PC-3 (cell line): ENCODE data around the gene RBBP8NL. TPM values are rescaled to one million over a fixed set of nuclear protein-coding genes. Genes with fewer than 3 reads are reported as not detected.

Experiments used
- ATAC-seq: fragments of 200-7000 bp; cut with Tn5 transposase; 2 replicates; pipeline ENCODE4 v1.9.1; 2020; ENCODE audit warnings: mild to moderate bottlenecking, moderate library complexity
- BruUV-seq: library from RNA; stranded (reverse); fragments of 400-500 nt; replicated peaks from 2 replicates; lab custom pipeline; 2021; lab: Mats Ljungman, UMichigan
- CTCF ChIA-PET: fragments of 300-600 bp; sonication (Branson Sonifier 250); formaldehyde crosslinking; loops from one replicate; lab custom pipeline; 2022; ENCODE audit warnings: antibody characterized with exemption; lab: Charles Lee
- POLR2A ChIA-PET: fragments of 300-600 bp; sonication (Branson Sonifier 250); formaldehyde crosslinking; loops from one replicate; lab custom pipeline; 2022; ENCODE audit warnings: antibody characterized with exemption; ENCODE audit not compliant: unreplicated experiment; lab: Charles Lee
- DNase-seq: peaks from one replicate; pipeline ENCODE4 v3.0.0-alpha.2; 2015
- H2AFZ ChIP-seq: fragments of 300-600 bp; sonication (generic); 2 replicates; pipeline ENCODE4 v1.6.0; 2016; ENCODE audit warnings: antibody characterized with exemption, low read length
- H3F3A ChIP-seq: fragments of 300-600 bp; sonication (generic); one replicate; pipeline ENCODE4 v1.6.0; 2017; ENCODE audit warnings: antibody characterized with exemption, low read length, control low read depth, mild to moderate bottlenecking; ENCODE audit not compliant: unreplicated experiment
- H3K27ac ChIP-seq: fragments of 300-600 bp; sonication (generic); 2 replicates; pipeline ENCODE4 v1.5.1; 2016; ENCODE audit warnings: mild to moderate bottlenecking, low read length
- H3K27me3 ChIP-seq: fragments of 300-600 bp; sonication (generic); 2 replicates; pipeline ENCODE4 v1.6.1; 2016; ENCODE audit warnings: low read length, mixed read lengths
- H3K36me3 ChIP-seq: fragments of 300-600 bp; sonication (generic); 2 replicates; pipeline ENCODE4 v1.6.1; 2016; ENCODE audit warnings: low read depth, mixed run types, low read length, mixed read lengths
- H3K4me1 ChIP-seq: fragments of 300-600 bp; sonication (generic); 2 replicates; pipeline ENCODE4 v1.5.1; 2016; ENCODE audit warnings: low read length; ENCODE audit not compliant: insufficient read depth
- H3K4me2 ChIP-seq: fragments of 300-600 bp; sonication (generic); 2 replicates; pipeline ENCODE4 v1.6.0; 2016; ENCODE audit warnings: low read length
- H3K4me3 ChIP-seq: fragments of 300-600 bp; sonication (generic); 2 replicates; pipeline ENCODE4 v1.5.1; 2016; ENCODE audit warnings: mild to moderate bottlenecking, low read length, mixed read lengths
- H3K79me2 ChIP-seq: fragments of 300-600 bp; sonication (generic); 2 replicates; pipeline ENCODE4 v1.6.1; 2017; ENCODE audit warnings: low read length, mixed read lengths
- H3K9ac ChIP-seq: fragments of 300-600 bp; sonication (generic); 2 replicates; pipeline ENCODE4 v1.6.0; 2016; ENCODE audit warnings: mild to moderate bottlenecking, low read length
- H3K9me2 ChIP-seq: fragments of 300-600 bp; sonication (generic); replicated peaks from 2 replicates; pipeline ENCODE4 v1.6.1; 2016; ENCODE audit warnings: mixed run types, low read length, mixed read lengths
- H3K9me3 ChIP-seq: fragments of 300-600 bp; sonication (generic); 2 replicates; pipeline ENCODE4 v1.6.1; 2016; ENCODE audit warnings: low read length, mixed read lengths
- H4K20me1 ChIP-seq: fragments of 300-600 bp; sonication (generic); 2 replicates; pipeline ENCODE4 v1.6.1; 2016; ENCODE audit warnings: low read length, mixed read lengths
- EZH2 ChIP-seq: fragments of 300-600 bp; sonication (generic); IDR thresholded peaks from one replicate; pipeline ENCODE4 v1.6.1; 2017; ENCODE audit warnings: antibody characterized with exemption, mild to moderate bottlenecking, low read length; ENCODE audit not compliant: unreplicated experiment
- EZH2phosphoT487 ChIP-seq: fragments of 300-600 bp; sonication (generic); IDR thresholded peaks from 2 replicates; pipeline ENCODE4 v1.6.1; 2018; ENCODE audit warnings: mild to moderate bottlenecking, antibody characterized with exemption, low read length, borderline replicate concordance
- intact Hi-C: fragments of 100-400 bp; cut with micrococcal nuclease; formaldehyde crosslinking; loops from 2 replicates; pipeline ENCODE4 v1.9.0; 2023
- total RNA-seq: library from RNA; depleted of rRNA; stranded (reverse); fragments of >200 nt; gene quantifications from 2 replicates; pipeline ENCODE4 v1.2.3, GENCODE V29; 2014
- TF ChIP-seq, protein P1 (sequence below): fragments of 300-600 bp; sonication (generic); conservative IDR thresholded peaks from 2 replicates; pipeline ENCODE4 v1.5.1; 2017; ENCODE audit warnings: antibody characterized with exemption, low read depth, mild to moderate bottlenecking, low read length

The RBBP8NL gene
- total RNA-seq, 1 experiment from 2014 or later = 9.4 TPM

DNA sequence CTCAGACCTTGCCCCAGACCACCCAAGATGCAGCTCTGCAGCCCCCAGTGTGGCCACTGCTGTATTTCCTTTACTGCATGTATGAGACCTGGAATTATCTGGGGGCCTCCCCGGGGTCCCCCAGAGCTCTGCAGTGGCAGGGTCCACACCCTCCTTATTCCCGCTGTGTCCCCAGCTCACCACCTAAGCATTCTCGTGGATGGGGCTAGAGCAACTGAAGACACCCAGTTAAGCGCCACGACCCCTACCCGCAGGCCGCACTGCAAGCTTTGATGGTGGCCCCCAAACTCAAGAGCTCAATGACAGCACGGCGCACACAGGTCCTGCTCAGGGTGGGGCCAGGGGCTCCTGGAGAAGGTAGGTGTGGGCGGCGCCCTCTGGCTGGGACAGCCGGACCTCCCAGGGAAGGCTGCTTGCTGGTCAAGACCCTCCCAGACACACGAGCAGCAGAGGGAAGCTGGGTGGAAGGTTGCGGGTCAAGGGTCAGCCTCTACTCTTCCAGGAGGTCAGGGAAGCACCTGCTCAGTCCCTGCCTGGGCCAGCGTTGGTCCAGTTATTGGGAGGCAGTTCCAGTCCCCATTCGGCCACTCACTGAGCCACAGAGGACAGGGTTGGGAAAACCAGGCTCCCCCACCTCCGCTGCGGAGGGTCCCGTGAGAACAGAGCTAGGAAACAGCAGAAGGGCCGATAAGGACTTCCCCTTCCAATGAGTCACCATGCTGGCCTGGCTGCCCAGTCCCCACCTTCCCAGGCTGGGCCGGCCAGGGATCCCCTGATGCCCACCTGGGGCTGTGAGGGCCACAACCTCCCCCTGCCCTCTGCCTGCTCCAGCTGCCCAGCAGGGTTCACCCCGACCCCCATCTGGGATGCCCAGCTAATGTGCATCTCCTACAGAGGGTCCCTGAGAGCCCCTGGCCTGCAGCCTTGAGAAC is 63.2 kb downstream of the RBBP8NL start:
- BruUV-seq = no TSS peak
- Histone ChIP-seq H3K9me3 (no peaks in the 10 kb centered on the region), H4K20me1 (peaks cover 36% of the 10 kb centered on the region), H3K4me3 (peak overlapping the region; percentile 80), H2AFZ (no peak overlapping the region), H3K27me3 (no peaks in the 10 kb centered on the region), H3F3A (no peaks in the 10 kb centered on the region), H3K36me3 (peaks cover 16% of the 10 kb centered on the region; the same call in 1 of the 2 replicates), H3K79me2 (peaks cover 67% of the 10 kb centered on the region), H3K27ac (peak overlapping the region; percentile 81), H3K9me2 (no peaks in the 10 kb centered on the region), H3K9ac (peak overlapping the region; percentile 85), H3K4me2 (peak overlapping the region; percentile 89), H3K4me1 (peaks cover 79% of the 10 kb centered on the region)
- ATAC-seq = no peak
- DNase-seq = no peak
- TF ChIP-seq EZH2phosphoT487 = no peak
- TF ChIP-seq EZH2 = no peak
- TF ChIP-seq, protein P1, sequence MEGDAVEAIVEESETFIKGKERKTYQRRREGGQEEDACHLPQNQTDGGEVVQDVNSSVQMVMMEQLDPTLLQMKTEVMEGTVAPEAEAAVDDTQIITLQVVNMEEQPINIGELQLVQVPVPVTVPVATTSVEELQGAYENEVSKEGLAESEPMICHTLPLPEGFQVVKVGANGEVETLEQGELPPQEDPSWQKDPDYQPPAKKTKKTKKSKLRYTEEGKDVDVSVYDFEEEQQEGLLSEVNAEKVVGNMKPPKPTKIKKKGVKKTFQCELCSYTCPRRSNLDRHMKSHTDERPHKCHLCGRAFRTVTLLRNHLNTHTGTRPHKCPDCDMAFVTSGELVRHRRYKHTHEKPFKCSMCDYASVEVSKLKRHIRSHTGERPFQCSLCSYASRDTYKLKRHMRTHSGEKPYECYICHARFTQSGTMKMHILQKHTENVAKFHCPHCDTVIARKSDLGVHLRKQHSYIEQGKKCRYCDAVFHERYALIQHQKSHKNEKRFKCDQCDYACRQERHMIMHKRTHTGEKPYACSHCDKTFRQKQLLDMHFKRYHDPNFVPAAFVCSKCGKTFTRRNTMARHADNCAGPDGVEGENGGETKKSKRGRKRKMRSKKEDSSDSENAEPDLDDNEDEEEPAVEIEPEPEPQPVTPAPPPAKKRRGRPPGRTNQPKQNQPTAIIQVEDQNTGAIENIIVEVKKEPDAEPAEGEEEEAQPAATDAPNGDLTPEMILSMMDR = no peak
- intact Hi-C loops = no loop called here
- ChIA-PET POLR2A (no interaction called here), CTCF (interaction anchor here (1.4 to 2.3 kb wide), 2 partner anchors 14 to 18 kb away, joined by 5 to 9 read pairs; no protein-coding TSS in a partner anchor)

DNA sequence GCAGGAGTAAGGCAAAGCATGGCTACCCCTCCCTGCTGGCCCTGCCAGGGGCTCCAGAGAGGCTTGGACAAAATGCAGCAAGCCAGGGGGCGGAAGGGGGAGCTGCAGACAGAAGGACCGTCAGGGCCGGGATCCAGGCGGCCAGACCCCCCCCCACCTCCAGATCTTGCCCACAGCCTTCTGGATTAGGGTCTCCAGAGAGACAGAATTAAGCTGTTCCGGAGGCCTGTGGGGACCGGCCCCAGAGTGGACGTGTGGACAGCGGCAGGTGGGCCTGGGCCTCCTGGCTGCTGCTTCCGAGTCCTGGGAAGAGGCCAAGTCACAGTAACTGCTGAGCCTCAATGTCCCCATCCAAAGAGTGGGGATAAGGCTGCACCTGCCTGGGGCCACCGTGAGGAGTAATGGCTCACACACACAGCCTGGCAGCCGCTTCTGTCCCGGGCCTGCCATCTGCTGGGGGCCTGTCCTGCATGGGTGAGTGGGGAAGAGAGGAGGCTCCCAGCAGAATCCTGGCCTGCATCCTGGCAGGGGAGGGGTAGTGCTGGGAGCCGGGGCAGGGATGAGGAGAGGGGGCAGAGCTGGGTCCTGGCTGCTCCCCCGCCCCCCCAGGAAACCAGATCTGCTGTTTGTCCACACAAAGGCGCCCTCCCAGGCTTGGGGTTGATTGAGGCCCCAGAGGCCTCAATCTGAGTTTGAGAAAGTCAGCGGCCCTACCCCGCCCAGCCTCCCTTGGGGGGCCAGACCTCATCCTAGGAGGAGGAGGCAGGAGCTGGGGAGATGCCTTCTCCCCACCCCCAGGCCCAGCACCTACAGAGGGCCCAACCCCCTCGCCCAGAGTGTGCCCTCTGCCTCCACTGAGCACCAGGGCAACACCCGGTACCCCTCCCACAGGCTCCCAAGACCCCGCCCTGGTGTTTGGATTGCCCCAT is 64.1 kb downstream of the RBBP8NL start:
- Histone ChIP-seq H3K79me2 (peaks cover 76% of the 10 kb centered on the region), H2AFZ (no peak overlapping the region), H3K9me3 (no peaks in the 10 kb centered on the region), H3K4me2 (peak overlapping the region; percentile 89), H4K20me1 (peaks cover 36% of the 10 kb centered on the region), H3K9ac (peak overlapping the region; percentile 85), H3K9me2 (no peaks in the 10 kb centered on the region), H3F3A (no peaks in the 10 kb centered on the region), H3K27ac (peak overlapping the region; percentile 81), H3K4me3 (peak overlapping the region; percentile 80), H3K4me1 (peaks cover 79% of the 10 kb centered on the region), H3K36me3 (peaks cover 16% of the 10 kb centered on the region; the same call in 1 of the 2 replicates), H3K27me3 (no peaks in the 10 kb centered on the region)
- ATAC-seq (no peak), DNase-seq (peak; percentile 28)
- ChIA-PET POLR2A (no interaction called here), CTCF (no interaction called here)
- BruUV-seq = no TSS peak
- intact Hi-C loops = no loop called here
- TF ChIP-seq EZH2 (no peak), EZH2phosphoT487 (no peak)

DNA sequence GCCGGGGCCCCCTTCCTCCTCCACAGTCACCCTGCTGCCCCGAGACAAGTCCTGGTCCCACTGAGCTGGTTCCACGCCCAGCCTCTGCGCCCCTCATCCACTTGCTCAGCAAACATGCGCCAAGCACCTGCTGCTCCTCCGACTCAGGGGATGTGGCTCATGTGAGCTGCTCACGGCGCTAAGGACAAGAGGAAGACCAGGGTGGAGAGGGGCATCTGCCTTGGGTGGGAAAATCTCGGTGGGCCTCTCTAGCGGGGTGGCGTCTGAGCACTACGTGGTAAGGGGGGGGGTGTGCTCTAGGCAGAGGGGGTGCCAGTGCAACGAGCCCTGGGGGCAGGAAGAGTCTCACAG is 64.8 kb downstream of the RBBP8NL start:
- no peak overlapping the region for H2AFZ ChIP-seq
- H3K36me3 ChIP-seq = peaks cover 16% of the 10 kb centered on the region; the same call in 1 of the 2 replicates
- no peak overlapping the region for H3K9ac ChIP-seq
- peaks cover 79% of the 10 kb centered on the region for H3K4me1 ChIP-seq
- no TSS peak for BruUV-seq
- H3K27ac ChIP-seq = peak overlapping the region; percentile 73; the same call in 1 of the 2 replicates
- no peak for DNase-seq
- peak overlapping the region; percentile 36; the same call in 1 of the 2 replicates for H3K4me3 ChIP-seq
- peaks cover 36% of the 10 kb centered on the region for H4K20me1 ChIP-seq
- no peaks in the 10 kb centered on the region for H3K9me2 ChIP-seq
- peaks cover 83% of the 10 kb centered on the region for H3K79me2 ChIP-seq
- intact Hi-C loops = no loop called here
- no peak for TF ChIP-seq EZH2phosphoT487
- TF ChIP-seq EZH2 = no peak
- TF ChIP-seq, protein P1 = no peak
- ChIA-PET POLR2A (no interaction called here), CTCF (no interaction called here)
- peak overlapping the region; percentile 89 for H3K4me2 ChIP-seq
- no peak for ATAC-seq
- no peaks in the 10 kb centered on the region for H3F3A ChIP-seq
- H3K27me3 ChIP-seq = no peaks in the 10 kb centered on the region
- no peaks in the 10 kb centered on the region for H3K9me3 ChIP-seq
